HEK293T (cell line): Measurements from ENCODE around the gene BCCIP.

Experiments used
- CTBP1 ChIP-seq: fragments of 450-650 bp; IDR thresholded peaks from 2 replicates; pipeline ENCODE4 v1.6.1; 2016; ENCODE audit warnings: borderline replicate concordance
- FOXA1 ChIP-seq: fragments of 450-650 bp; IDR thresholded peaks from 2 replicates; pipeline ENCODE4 v1.6.1; 2016; ENCODE audit warnings: mild to moderate bottlenecking
- FOXK2 ChIP-seq: fragments of 450-650 bp; IDR thresholded peaks from 2 replicates; pipeline ENCODE4 v1.6.1; 2016; ENCODE audit warnings: mild to moderate bottlenecking
- L3MBTL2 ChIP-seq: fragments of 450-650 bp; conservative IDR thresholded peaks from 2 replicates; pipeline ENCODE4 v1.6.1; 2016; ENCODE audit warnings: mild to moderate bottlenecking
- NFRKB ChIP-seq: fragments of 450-650 bp; IDR thresholded peaks from 2 replicates; pipeline ENCODE4 v1.6.1; 2016; ENCODE audit warnings: mild to moderate bottlenecking, moderate library complexity
- SP1 ChIP-seq: fragments of 450-650 bp; IDR thresholded peaks from 2 replicates; pipeline ENCODE4 v1.6.1; 2017
- SUZ12 ChIP-seq: fragments of 450-650 bp; IDR thresholded peaks from 2 replicates; pipeline ENCODE4 v1.6.1; 2016; ENCODE audit warnings: mild to moderate bottlenecking
- TARDBP ChIP-seq: fragments of 450-650 bp; IDR thresholded peaks from 2 replicates; pipeline ENCODE4 v1.6.1; 2016
- TF ChIP-seq, protein P1 (sequence below): fragments of 450-650 bp; IDR thresholded peaks from 2 replicates; pipeline ENCODE4 v1.6.1; 2016

DNA sequence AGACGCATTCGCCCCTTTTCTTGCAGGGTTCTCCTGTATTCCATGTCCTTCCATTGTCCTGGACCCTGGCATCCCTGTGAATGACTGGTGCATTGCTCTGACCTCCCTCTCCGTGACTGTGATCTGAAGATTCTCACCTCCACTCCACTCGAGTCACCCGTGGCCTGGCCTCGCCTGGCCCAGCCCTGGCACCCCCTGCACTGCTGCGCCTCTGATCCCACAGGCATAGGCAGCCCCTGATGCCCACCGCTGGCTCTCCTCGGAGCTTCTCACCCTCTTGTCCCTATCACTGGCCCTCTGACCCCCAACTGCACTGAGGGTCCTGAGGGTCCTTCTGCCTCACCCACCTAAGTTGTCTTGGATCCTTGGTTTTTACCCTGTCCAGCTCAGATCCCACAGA lies 45.5 kb upstream of the BCCIP start:
- TF ChIP-seq FOXA1 (no peak), FOXK2 (no peak), CTBP1 (no peak), L3MBTL2 (no peak), TARDBP (no peak), NFRKB (no peak), SP1 (no peak), SUZ12 (no peak)
- TF ChIP-seq, protein P1, sequence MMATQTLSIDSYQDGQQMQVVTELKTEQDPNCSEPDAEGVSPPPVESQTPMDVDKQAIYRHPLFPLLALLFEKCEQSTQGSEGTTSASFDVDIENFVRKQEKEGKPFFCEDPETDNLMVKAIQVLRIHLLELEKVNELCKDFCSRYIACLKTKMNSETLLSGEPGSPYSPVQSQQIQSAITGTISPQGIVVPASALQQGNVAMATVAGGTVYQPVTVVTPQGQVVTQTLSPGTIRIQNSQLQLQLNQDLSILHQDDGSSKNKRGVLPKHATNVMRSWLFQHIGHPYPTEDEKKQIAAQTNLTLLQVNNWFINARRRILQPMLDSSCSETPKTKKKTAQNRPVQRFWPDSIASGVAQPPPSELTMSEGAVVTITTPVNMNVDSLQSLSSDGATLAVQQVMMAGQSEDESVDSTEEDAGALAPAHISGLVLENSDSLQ, result no peak
